ENCODE data around the gene IMP3. TPM values are rescaled to one million over a fixed set of nuclear protein-coding genes. Genes with fewer than 3 reads are reported as not detected.

Gene IMP3
- total and polyA plus RNA-seq, 7 donors = 41.6 to 95.9 (median 45.0) TPM

DNA sequence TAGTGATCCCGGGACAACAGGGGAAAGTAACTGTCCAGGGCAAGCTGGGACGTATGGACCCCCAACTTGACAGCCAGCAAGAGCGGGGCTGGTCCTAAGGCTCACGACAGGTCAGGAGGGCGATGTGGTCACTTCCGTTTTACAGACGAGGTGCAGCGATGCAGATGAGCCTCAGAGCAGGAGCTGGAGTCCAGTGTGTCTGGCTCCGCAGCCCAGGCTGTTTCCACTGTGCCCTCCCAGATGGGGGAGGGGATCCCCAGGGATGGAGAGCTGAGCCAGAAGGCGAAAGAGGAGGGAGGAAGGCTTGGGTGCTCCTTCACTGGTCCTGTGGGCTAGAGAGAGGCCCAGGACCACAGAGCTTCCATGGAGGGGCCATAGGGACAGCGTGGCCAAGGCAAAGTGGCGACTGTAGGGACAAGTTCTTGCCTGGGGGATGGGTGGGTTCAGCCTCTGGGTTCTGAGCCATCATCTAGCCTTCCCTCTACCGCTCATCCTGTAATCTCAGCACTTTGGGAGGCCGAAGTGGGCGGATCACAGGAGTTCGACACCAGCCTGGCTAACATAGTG, 13.4 kb upstream of the IMP3 start:
- WGBS, 3 donors = 62 to 77% (median 65%) methylated on average over 16 of the region's 16 CpGs
- Histone ChIP-seq H3K4me1 (peaks cover 13% of the 10 kb centered on the region), H3K4me3 (peak overlapping the region; percentile 18), H3K27me3 (ENCODE audit: insufficient read depth in 3 of 3, low read length in 2 of 3) (no peaks in the 10 kb centered on the region), H3K36me3 (ENCODE audit: insufficient read depth in 1 of 2, low read depth in 1 of 2) (peaks cover 0 to 10% of the 10 kb centered on the region in 2 donors), H3K27ac (peak overlapping the region; percentile 46), H3K9me3 (no peaks in the 10 kb centered on the region)
- DNase-seq (peak in 1 of 2 donors; percentile 55), ATAC-seq (no peak)
- TF ChIP-seq CTCF (IDR thresholded peaks at IDR 0.05) = no peak
- intact Hi-C loops (cut with DNase I) = no loop called here

GRCh38 chr15:75651810-75652543, 12.0 kb upstream of the IMP3 start:
- WGBS, 3 donors = 46 to 56% (median 47%) methylated on average over 2 of the region's 2 CpGs
- TF ChIP-seq CTCF (IDR thresholded peaks at IDR 0.05) = no peak
- peak overlapping the region; percentile 38 for H3K27ac ChIP-seq
- peaks cover 0 to 2% of the 10 kb centered on the region in 2 donors for H3K36me3 ChIP-seq (ENCODE audit: insufficient read depth in 1 of 2, low read depth in 1 of 2)
- peaks cover 13% of the 10 kb centered on the region for H3K4me1 ChIP-seq
- ATAC-seq (no peak), DNase-seq (peak in 1 of 2 donors; percentile 54)
- H3K4me3 ChIP-seq = peak overlapping the region; percentile 93
- intact Hi-C loops (cut with DNase I) = no loop called here
- H3K27me3 ChIP-seq (ENCODE audit: insufficient read depth in 3 of 3, low read length in 2 of 3) = no peaks in the 10 kb centered on the region
- no peaks in the 10 kb centered on the region for H3K9me3 ChIP-seq

DNA sequence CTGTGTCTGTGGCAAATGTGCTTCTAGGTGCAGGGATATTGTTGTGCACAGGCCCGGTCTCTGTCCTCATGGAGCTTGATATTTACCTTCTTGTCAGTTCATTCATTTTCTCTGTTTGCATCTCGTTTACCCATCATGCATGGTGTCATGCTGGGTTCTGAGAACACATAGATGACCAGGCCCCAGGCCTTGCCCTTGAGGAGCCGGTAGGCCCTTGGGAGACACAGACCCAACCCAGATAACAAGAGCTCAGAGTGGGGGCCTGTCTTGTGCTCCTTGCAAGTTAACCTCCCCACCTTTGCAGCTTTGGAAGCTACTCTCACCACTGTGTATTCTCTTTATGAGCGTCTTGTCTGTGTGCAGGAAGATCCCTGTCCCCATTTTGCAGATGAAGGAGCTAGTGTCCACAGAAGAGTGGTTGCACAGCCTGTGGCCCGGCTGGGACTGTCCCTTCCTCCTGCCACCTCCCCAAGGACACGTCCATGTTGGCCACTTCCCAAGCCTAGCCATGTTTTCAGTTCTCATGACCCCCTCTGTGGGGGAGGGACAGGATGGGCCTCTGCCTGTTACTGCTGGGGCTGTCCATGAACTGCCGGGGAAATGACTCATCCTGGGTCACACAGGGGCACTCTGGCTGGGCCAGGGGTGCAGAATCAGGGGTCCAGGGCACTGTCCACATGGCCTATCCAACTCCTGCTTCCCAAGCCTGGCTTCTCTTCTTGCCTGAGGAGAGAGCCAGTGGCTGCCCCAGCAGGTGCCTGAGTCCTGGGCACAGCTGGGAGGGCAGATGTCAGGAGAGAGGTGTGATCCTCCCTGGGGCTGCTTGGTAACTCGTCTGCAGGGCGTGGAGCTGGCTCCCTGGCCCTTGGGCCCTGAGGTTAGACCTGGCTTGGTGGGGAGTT, 11.1 kb upstream of the IMP3 start:
- intact Hi-C loops (cut with DNase I) = no loop called here
- 40 to 48% (median 41%) methylated on average over 9 of the region's 9 CpGs for WGBS, 3 donors
- ATAC-seq = peak in 2 of 4 donors; percentile 7 to 16
- H3K36me3 ChIP-seq (ENCODE audit: insufficient read depth in 1 of 2, low read depth in 1 of 2) = no peaks in the 10 kb centered on the region
- DNase-seq = peak; percentile 63 to 75
- H3K4me3 ChIP-seq = peak overlapping the region; percentile 93
- no peaks in the 10 kb centered on the region for H3K27me3 ChIP-seq (ENCODE audit: insufficient read depth in 3 of 3, low read length in 2 of 3)
- peaks cover 15% of the 10 kb centered on the region for H3K4me1 ChIP-seq
- H3K9me3 ChIP-seq = no peaks in the 10 kb centered on the region
- TF ChIP-seq CTCF (IDR thresholded peaks at IDR 0.05) = no peak
- H3K27ac ChIP-seq = peak overlapping the region; percentile 38

DNA sequence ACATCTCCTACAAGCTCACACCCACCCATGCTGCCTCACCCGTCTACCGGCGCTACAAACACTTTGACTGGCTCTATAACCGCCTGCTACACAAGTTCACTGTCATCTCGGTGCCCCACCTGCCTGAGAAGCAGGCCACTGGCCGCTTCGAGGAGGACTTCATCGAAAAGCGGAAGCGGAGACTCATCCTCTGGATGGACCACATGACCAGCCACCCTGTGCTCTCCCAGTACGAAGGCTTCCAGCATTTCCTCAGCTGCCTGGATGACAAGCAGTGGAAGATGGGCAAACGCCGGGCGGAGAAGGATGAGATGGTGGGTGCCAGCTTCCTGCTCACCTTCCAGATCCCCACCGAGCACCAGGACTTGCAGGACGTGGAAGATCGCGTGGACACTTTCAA, 9.8 kb upstream of the IMP3 start:
- H3K27ac ChIP-seq = no peak overlapping the region
- 84 to 93% (median 88%) methylated on average over 18 of the region's 18 CpGs for WGBS, 3 donors
- no peaks in the 10 kb centered on the region for H3K36me3 ChIP-seq (ENCODE audit: insufficient read depth in 1 of 2, low read depth in 1 of 2)
- H3K4me1 ChIP-seq = peaks cover 15% of the 10 kb centered on the region
- H3K9me3 ChIP-seq = no peaks in the 10 kb centered on the region
- intact Hi-C loops (cut with DNase I) = no loop called here
- no peak for TF ChIP-seq CTCF (IDR thresholded peaks at IDR 0.05)
- H3K4me3 ChIP-seq = peak overlapping the region; percentile 93
- DNase-seq = no peak
- no peaks in the 10 kb centered on the region for H3K27me3 ChIP-seq (ENCODE audit: insufficient read depth in 3 of 3, low read length in 2 of 3)
- no peak for ATAC-seq
